C4-2B (cell line): ENCODE results near the gene CAD.

Source experiments
- CTCF ChIP-seq: fragments of 450-650 bp; conservative IDR thresholded peaks from 2 replicates; pipeline ENCODE4 v1.5.1; 2017; ENCODE audit warnings: mild to moderate bottlenecking
- ZFX ChIP-seq: fragments of 450-650 bp; IDR thresholded peaks from 2 replicates; pipeline ENCODE4 v1.6.1; 2017

GRCh38 chr2:27208486-27209050 lies 8.6 kb upstream of the CAD start:
- TF ChIP-seq CTCF (no peak), ZFX (no peak)
